Measurements from ENCODE around the gene WWOX. TPM values are rescaled to one million over a fixed set of nuclear protein-coding genes. Genes with fewer than 3 reads are reported as not detected.

Gene WWOX
- total RNA-seq, 1 experiment from 2014 or later, result 35.6 TPM

GRCh38 chr16:78094166-78094565, 5.3 kb upstream of the WWOX start:
- H2AFZ ChIP-seq, result no peak overlapping the region
- H3F3A ChIP-seq (ENCODE audit: insufficient read depth, low read depth), result no peaks in the 10 kb centered on the region
- no peak for DNase-seq
- no TSS peak for BruUV-seq (replicated peaks)
- intact Hi-C loops (cut with micrococcal nuclease; ENCODE audit: unreplicated experiment), result loop anchor here (10.0 kb wide), 1 partner anchor 419 kb away; no protein-coding TSS in a partner anchor
- no peaks in the 10 kb centered on the region for H3K79me2 ChIP-seq (ENCODE audit: low read depth)
- ChIA-PET CTCF (no interaction called here), POLR2A (ENCODE audit: unreplicated experiment) (no interaction called here)
- H3K4me1 ChIP-seq (replicated peaks; ENCODE audit: insufficient read depth), result 0 out of 2 replicates have a peak, but pooled peaks cover 4% of the 10 kb centered on the region
- H3K9me2 ChIP-seq (ENCODE audit: insufficient read depth), result no peaks in the 10 kb centered on the region
- no peaks in the 10 kb centered on the region; the same call in 1 of the 2 replicates for H3K9me3 ChIP-seq (ENCODE audit: insufficient read depth, low read depth)
- H3K27ac ChIP-seq, result no peak overlapping the region
- no peak overlapping the region for H3K4me2 ChIP-seq
- H4K20me1 ChIP-seq (ENCODE audit: insufficient read depth), result no peaks in the 10 kb centered on the region
- no peaks in the 10 kb centered on the region for H3K36me3 ChIP-seq (ENCODE audit: low read depth)
- H3K4me3 ChIP-seq, result no peak overlapping the region
- no peak for TF ChIP-seq CTCF (conservative IDR thresholded peaks at IDR 0.05)
- TF ChIP-seq EZH2 (IDR thresholded peaks at IDR 0.05; ENCODE audit: low read depth), result no peak
- H3K27me3 ChIP-seq (ENCODE audit: insufficient read depth, low read depth), result peaks cover 57% of the 10 kb centered on the region

DNA sequence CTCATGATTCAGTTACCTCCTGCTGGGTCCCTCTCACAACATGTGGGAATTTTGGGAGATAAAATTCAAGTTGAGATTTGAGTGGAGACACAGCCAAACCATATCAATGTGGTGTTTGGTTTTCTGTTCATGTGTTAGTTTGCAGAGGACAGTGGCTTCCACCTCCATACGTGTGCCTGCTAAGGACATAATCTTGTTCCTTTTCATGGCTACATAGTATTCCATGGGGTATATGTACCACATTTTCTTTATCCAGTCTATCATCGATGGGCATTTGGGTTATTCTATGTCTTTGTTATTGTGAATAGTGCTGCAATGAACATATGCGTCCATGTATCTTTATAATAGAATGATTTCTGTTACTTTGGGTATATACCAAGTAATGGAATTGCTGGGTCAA, 4.5 kb upstream of the WWOX start:
- H3K36me3 ChIP-seq (ENCODE audit: low read depth), result no peaks in the 10 kb centered on the region
- no peak for TF ChIP-seq EZH2 (IDR thresholded peaks at IDR 0.05; ENCODE audit: low read depth)
- TF ChIP-seq CTCF (conservative IDR thresholded peaks at IDR 0.05), result no peak
- H3K4me2 ChIP-seq, result no peak overlapping the region
- no peak overlapping the region for H3K4me3 ChIP-seq
- H2AFZ ChIP-seq, result no peak overlapping the region
- DNase-seq, result no peak
- ChIA-PET POLR2A (ENCODE audit: unreplicated experiment) (no interaction called here), CTCF (no interaction called here)
- H3K9me3 ChIP-seq (ENCODE audit: insufficient read depth, low read depth), result no peaks in the 10 kb centered on the region; the same call in 1 of the 2 replicates
- no peaks in the 10 kb centered on the region for H4K20me1 ChIP-seq (ENCODE audit: insufficient read depth)
- H3K79me2 ChIP-seq (ENCODE audit: low read depth), result no peaks in the 10 kb centered on the region
- H3K27ac ChIP-seq, result no peak overlapping the region
- no TSS peak for BruUV-seq (replicated peaks)
- no peaks in the 10 kb centered on the region for H3K9me2 ChIP-seq (ENCODE audit: insufficient read depth)
- intact Hi-C loops (cut with micrococcal nuclease; ENCODE audit: unreplicated experiment), result loop anchor here (10.0 kb wide), 1 partner anchor 420 kb away; no protein-coding TSS in a partner anchor
- H3K27me3 ChIP-seq (ENCODE audit: insufficient read depth, low read depth), result peaks cover 50% of the 10 kb centered on the region
- no peaks in the 10 kb centered on the region for H3F3A ChIP-seq (ENCODE audit: insufficient read depth, low read depth)
- 0 out of 2 replicates have a peak, but pooled peaks cover 4% of the 10 kb centered on the region for H3K4me1 ChIP-seq (replicated peaks; ENCODE audit: insufficient read depth)

GRCh38 chr16:78096386-78096785, 3.1 kb upstream of the WWOX start:
- CTCF ChIA-PET, result no interaction called here
- H3K27me3 ChIP-seq (ENCODE audit: insufficient read depth, low read depth), result peaks cover 37% of the 10 kb centered on the region
- no peak overlapping the region for H3K4me3 ChIP-seq
- DNase-seq, result no peak
- no peak overlapping the region for H3K4me2 ChIP-seq
- H3K79me2 ChIP-seq (ENCODE audit: low read depth), result peaks cover 9% of the 10 kb centered on the region
- no peaks in the 10 kb centered on the region; the same call in 1 of the 2 replicates for H3K9me3 ChIP-seq (ENCODE audit: insufficient read depth, low read depth)
- intact Hi-C loops (cut with micrococcal nuclease; ENCODE audit: unreplicated experiment), result loop anchor here (10.0 kb wide), 1 partner anchor 422 kb away; no protein-coding TSS in a partner anchor
- H3K36me3 ChIP-seq (ENCODE audit: low read depth), result no peaks in the 10 kb centered on the region
- BruUV-seq (replicated peaks), result no TSS peak
- TF ChIP-seq CTCF (conservative IDR thresholded peaks at IDR 0.05) (no peak), EZH2 (IDR thresholded peaks at IDR 0.05; ENCODE audit: low read depth) (no peak)
- peaks cover 11% of the 10 kb centered on the region for H3K4me1 ChIP-seq (replicated peaks; ENCODE audit: insufficient read depth)
- POLR2A ChIA-PET (ENCODE audit: unreplicated experiment), result no interaction called here
- H4K20me1 ChIP-seq (ENCODE audit: insufficient read depth), result no peaks in the 10 kb centered on the region
- no peaks in the 10 kb centered on the region for H3F3A ChIP-seq (ENCODE audit: insufficient read depth, low read depth)
- H2AFZ ChIP-seq, result no peak overlapping the region
- H3K27ac ChIP-seq, result no peak overlapping the region
- H3K9me2 ChIP-seq (ENCODE audit: insufficient read depth), result no peaks in the 10 kb centered on the region

All from PC-9 (cell line).